Neuron (in vitro differentiated cells): ENCODE measurements around the gene KRTAP2-1.
"Not testable (repeated sequence)": the region's sequence is repeated elsewhere in the genome, so short reads cannot be mapped to it uniquely, and the experiment has no call there.

Source experiments
- H2AFZ ChIP-seq: one replicate; pipeline ENCODE4 v1.6.1; 2013; ENCODE audit warnings: low read depth, mild to moderate bottlenecking, inconsistent platforms, low read length, moderate library complexity
- H3K27me3 ChIP-seq: one replicate; pipeline ENCODE4 v1.6.1; 2013; ENCODE audit warnings: low read length; ENCODE audit not compliant: insufficient read depth
- H3K36me3 ChIP-seq: one replicate; pipeline ENCODE4 v1.6.1; 2013; ENCODE audit warnings: low read length; ENCODE audit not compliant: insufficient read depth
- H3K4me1 ChIP-seq: one replicate; pipeline ENCODE4 v1.6.1; 2013; ENCODE audit warnings: low read length; ENCODE audit not compliant: insufficient read depth
- H3K4me3 ChIP-seq: 2 replicates; pipeline ENCODE4 v1.5.1; 2013; ENCODE audit warnings: mild to moderate bottlenecking, low read length, moderate library complexity
- H3K9me3 ChIP-seq: one replicate; pipeline ENCODE4 v1.6.1; 2013; ENCODE audit warnings: low read length

KRTAP2-1 gene

GRCh38 chr17:41065016-41065689 lies 18.0 kb upstream of the KRTAP2-1 start:
- not testable (repeated sequence) for H3K4me1 ChIP-seq, H3K27me3 ChIP-seq, H3K36me3 ChIP-seq, H3K4me3 ChIP-seq, H3K9me3 ChIP-seq, H2AFZ ChIP-seq

- Histone ChIP-seq H3K4me1 (no peaks in the 10 kb centered on the region), H3K4me3 (no peak overlapping the region), H3K9me3 (no peaks in the 10 kb centered on the region), H2AFZ (no peak overlapping the region), H3K36me3 (no peaks in the 10 kb centered on the region), H3K27me3 (no peaks in the 10 kb centered on the region)
Measured at GRCh38 chr17:41064301-41064700, 17.2 kb upstream of the KRTAP2-1 start.

GRCh38 chr17:41063449-41063848 lies 16.3 kb upstream of the KRTAP2-1 start:
- no peaks in the 10 kb centered on the region for H3K4me1 ChIP-seq
- no peak overlapping the region for H3K4me3 ChIP-seq
- H3K27me3 ChIP-seq: no peaks in the 10 kb centered on the region
- no peak overlapping the region for H2AFZ ChIP-seq
- no peaks in the 10 kb centered on the region for H3K36me3 ChIP-seq
- no peaks in the 10 kb centered on the region for H3K9me3 ChIP-seq

- Histone ChIP-seq H2AFZ (no peak overlapping the region), H3K9me3 (no peaks in the 10 kb centered on the region), H3K4me1 (no peaks in the 10 kb centered on the region), H3K36me3 (no peaks in the 10 kb centered on the region), H3K27me3 (no peaks in the 10 kb centered on the region), H3K4me3 (no peak overlapping the region)
Measured at GRCh38 chr17:41061964-41062363, 14.8 kb upstream of the KRTAP2-1 start.

- Histone ChIP-seq H3K9me3 (no peaks in the 10 kb centered on the region), H3K4me1 (no peaks in the 10 kb centered on the region)
Measured at GRCh38 chr17:41060052-41060604, 13.0 kb upstream of the KRTAP2-1 start, which contains the start of gene KRTAP2-3. Gene KRTAP2-3 (minus strand): TSS chr17:41060114. CDS start chr17:41060050, 64 bp downstream.

GRCh38 chr17:41059276-41060051 lies 12.3 kb upstream of the KRTAP2-1 start:
- H3K4me3 ChIP-seq, H3K36me3 ChIP-seq, H3K27me3 ChIP-seq: not testable (repeated sequence)

More at GRCh38 chr17:41060052-41060604, 13.0 kb upstream of the KRTAP2-1 start, which contains the start of gene KRTAP2-3:
- no peaks in the 10 kb centered on the region for H3K27me3 ChIP-seq
- no peaks in the 10 kb centered on the region for H3K36me3 ChIP-seq
- no peak within 1 kb of the TSS for H3K4me3 ChIP-seq
- no peak within 1 kb of the TSS for H2AFZ ChIP-seq

GRCh38 chr17:41058741-41059140 lies 11.6 kb upstream of the KRTAP2-1 start:
- Histone ChIP-seq H3K9me3 (no peaks in the 10 kb centered on the region), H3K36me3 (no peaks in the 10 kb centered on the region), H3K4me3 (no peak overlapping the region), H3K4me1 (no peaks in the 10 kb centered on the region), H2AFZ (no peak overlapping the region), H3K27me3 (no peaks in the 10 kb centered on the region)

More at GRCh38 chr17:41059276-41060051, 12.3 kb upstream of the KRTAP2-1 start:
- not testable (repeated sequence) for H2AFZ ChIP-seq, H3K9me3 ChIP-seq, H3K4me1 ChIP-seq

- Histone ChIP-seq H3K36me3 (no peaks in the 10 kb centered on the region), H3K27me3 (no peaks in the 10 kb centered on the region), H3K4me1 (no peaks in the 10 kb centered on the region), H3K9me3 (no peaks in the 10 kb centered on the region), H3K4me3 (no peak overlapping the region), H2AFZ (no peak overlapping the region)
Measured at GRCh38 chr17:41057547-41057946, 10.4 kb upstream of the KRTAP2-1 start.

- H3K36me3 ChIP-seq, H3K9me3 ChIP-seq, H3K4me3 ChIP-seq, H2AFZ ChIP-seq, H3K27me3 ChIP-seq, H3K4me1 ChIP-seq: not testable (repeated sequence)
Measured at GRCh38 chr17:41055130-41055529, 8.0 kb upstream of the KRTAP2-1 start, which contains the start of gene KRTAP2-2. Gene KRTAP2-2 (minus strand): TSS chr17:41055230. CDS start chr17:41055211, 19 bp downstream.

GRCh38 chr17:41054556-41054955 lies 7.4 kb upstream of the KRTAP2-1 start:
- not testable (repeated sequence) for H3K4me3 ChIP-seq, H3K36me3 ChIP-seq, H3K27me3 ChIP-seq, H3K9me3 ChIP-seq, H2AFZ ChIP-seq, H3K4me1 ChIP-seq

GRCh38 chr17:41054025-41054424 lies 6.9 kb upstream of the KRTAP2-1 start:
- H3K27me3 ChIP-seq: no peaks in the 10 kb centered on the region

GRCh38 chr17:41052566-41052965 lies 5.5 kb upstream of the KRTAP2-1 start:
- Histone ChIP-seq H3K4me3 (no peak overlapping the region), H3K4me1 (no peaks in the 10 kb centered on the region), H3K9me3 (no peaks in the 10 kb centered on the region), H2AFZ (no peak overlapping the region), H3K27me3 (no peaks in the 10 kb centered on the region), H3K36me3 (no peaks in the 10 kb centered on the region)

More at GRCh38 chr17:41054025-41054424, 6.9 kb upstream of the KRTAP2-1 start:
- Histone ChIP-seq H2AFZ (no peak overlapping the region), H3K4me3 (no peak overlapping the region), H3K9me3 (no peaks in the 10 kb centered on the region), H3K36me3 (no peaks in the 10 kb centered on the region), H3K4me1 (no peaks in the 10 kb centered on the region)

GRCh38 chr17:41049110-41049509 lies 2.0 kb upstream of the KRTAP2-1 start:
- Histone ChIP-seq H2AFZ (no peak overlapping the region), H3K27me3 (no peaks in the 10 kb centered on the region), H3K4me3 (no peak overlapping the region), H3K4me1 (no peaks in the 10 kb centered on the region), H3K9me3 (no peaks in the 10 kb centered on the region), H3K36me3 (no peaks in the 10 kb centered on the region)
